ENCODE data around the gene DISC1.

GRCh38 chr1:231714440-231714839 lies 87.8 kb downstream of the DISC1 start:
- TF ChIP-seq CTCF (IDR thresholded peaks at IDR 0.05; ENCODE audit: poor library complexity, severe bottlenecking), result no peak
- no peak for TF ChIP-seq RAD21 (conservative IDR thresholded peaks at IDR 0.05)
- no peak for TF ChIP-seq POLR2AphosphoS5 (IDR thresholded peaks at IDR 0.05)
- TF ChIP-seq EP300 (conservative IDR thresholded peaks at IDR 0.05; ENCODE audit: poor library complexity, severe bottlenecking), result no peak

Data from neural cell (in vitro differentiated cells).